Neuron (in vitro differentiated cells): ENCODE results near the gene S100A16.
"Not testable (repeated sequence)": the region's sequence is repeated elsewhere in the genome, so short reads cannot be mapped to it uniquely, and the experiment has no call there.

Experiments used
- H2AFZ ChIP-seq: one replicate; pipeline ENCODE4 v1.6.1; 2013; ENCODE audit warnings: low read depth, mild to moderate bottlenecking, inconsistent platforms, low read length, moderate library complexity
- H3K27me3 ChIP-seq: one replicate; pipeline ENCODE4 v1.6.1; 2013; ENCODE audit warnings: low read length; ENCODE audit not compliant: insufficient read depth
- H3K36me3 ChIP-seq: one replicate; pipeline ENCODE4 v1.6.1; 2013; ENCODE audit warnings: low read length; ENCODE audit not compliant: insufficient read depth
- H3K4me1 ChIP-seq: one replicate; pipeline ENCODE4 v1.6.1; 2013; ENCODE audit warnings: low read length; ENCODE audit not compliant: insufficient read depth
- H3K4me3 ChIP-seq: 2 replicates; pipeline ENCODE4 v1.5.1; 2013; ENCODE audit warnings: mild to moderate bottlenecking, low read length, moderate library complexity
- H3K9me3 ChIP-seq: one replicate; pipeline ENCODE4 v1.6.1; 2013; ENCODE audit warnings: low read length

S100A16 gene

GRCh38 chr1:153647346-153647714 lies 34.4 kb upstream of the S100A16 start:
- Histone ChIP-seq H3K4me3 (no peak overlapping the region), H2AFZ (no peak overlapping the region), H3K9me3 (no peaks in the 10 kb centered on the region), H3K27me3 (no peaks in the 10 kb centered on the region), H3K36me3 (peaks cover 41% of the 10 kb centered on the region), H3K4me1 (no peaks in the 10 kb centered on the region)

- no peaks in the 10 kb centered on the region for H3K27me3 ChIP-seq
- peaks cover 46% of the 10 kb centered on the region for H3K36me3 ChIP-seq
- no peaks in the 10 kb centered on the region for H3K4me1 ChIP-seq
- no peak overlapping the region for H2AFZ ChIP-seq
- no peak overlapping the region for H3K4me3 ChIP-seq
- H3K9me3 ChIP-seq = no peaks in the 10 kb centered on the region
Observed at GRCh38 chr1:153646672-153647345, 33.9 kb upstream of the S100A16 start.

GRCh38 chr1:153643816-153644215 lies 30.9 kb upstream of the S100A16 start:
- Histone ChIP-seq H3K27me3 (no peaks in the 10 kb centered on the region), H2AFZ (no peak overlapping the region), H3K4me1 (no peaks in the 10 kb centered on the region), H3K4me3 (no peak overlapping the region), H3K36me3 (peaks cover 75% of the 10 kb centered on the region), H3K9me3 (no peaks in the 10 kb centered on the region)

- no peak overlapping the region for H2AFZ ChIP-seq
- no peaks in the 10 kb centered on the region for H3K4me1 ChIP-seq
- H3K27me3 ChIP-seq = no peaks in the 10 kb centered on the region
- H3K9me3 ChIP-seq = no peaks in the 10 kb centered on the region
- no peak overlapping the region for H3K4me3 ChIP-seq
- H3K36me3 ChIP-seq = peaks cover 82% of the 10 kb centered on the region
Observed at GRCh38 chr1:153643100-153643499, 30.2 kb upstream of the S100A16 start.

GRCh38 chr1:153642161-153642560 lies 29.2 kb upstream of the S100A16 start:
- H3K9me3 ChIP-seq = no peaks in the 10 kb centered on the region
- H3K27me3 ChIP-seq = no peaks in the 10 kb centered on the region
- no peaks in the 10 kb centered on the region for H3K4me1 ChIP-seq
- H3K36me3 ChIP-seq = peaks cover 92% of the 10 kb centered on the region
- no peak overlapping the region for H3K4me3 ChIP-seq
- no peak overlapping the region for H2AFZ ChIP-seq

- H3K36me3 ChIP-seq = peaks cover 99% of the 10 kb centered on the region
- no peaks in the 10 kb centered on the region for H3K4me1 ChIP-seq
- no peak overlapping the region for H2AFZ ChIP-seq
- H3K27me3 ChIP-seq = no peaks in the 10 kb centered on the region
- no peaks in the 10 kb centered on the region for H3K9me3 ChIP-seq
- no peak overlapping the region for H3K4me3 ChIP-seq
Observed at GRCh38 chr1:153640861-153641260, 27.9 kb upstream of the S100A16 start.

GRCh38 chr1:153640213-153640612 lies 27.3 kb upstream of the S100A16 start:
- H3K27me3 ChIP-seq, H2AFZ ChIP-seq, H3K4me1 ChIP-seq, H3K4me3 ChIP-seq, H3K9me3 ChIP-seq: not testable (repeated sequence)
- H3K36me3 ChIP-seq = peaks cover 98% of the 10 kb centered on the region

GRCh38 chr1:153639280-153639679 lies 26.3 kb upstream of the S100A16 start:
- H3K9me3 ChIP-seq = no peaks in the 10 kb centered on the region
- no peak overlapping the region for H3K4me3 ChIP-seq
- peaks cover 3% of the 10 kb centered on the region for H3K4me1 ChIP-seq
- no peaks in the 10 kb centered on the region for H3K27me3 ChIP-seq
- H3K36me3 ChIP-seq = peaks cover 89% of the 10 kb centered on the region
- H2AFZ ChIP-seq = no peak overlapping the region

GRCh38 chr1:153638261-153638660 lies 25.3 kb upstream of the S100A16 start:
- no peaks in the 10 kb centered on the region for H3K27me3 ChIP-seq
- H3K4me3 ChIP-seq = no peak overlapping the region
- no peaks in the 10 kb centered on the region for H3K9me3 ChIP-seq
- peaks cover 3% of the 10 kb centered on the region for H3K4me1 ChIP-seq
- peaks cover 79% of the 10 kb centered on the region for H3K36me3 ChIP-seq
- H2AFZ ChIP-seq = no peak overlapping the region

- Histone ChIP-seq H3K36me3 (peaks cover 59% of the 10 kb centered on the region), H3K4me1 (peaks cover 3% of the 10 kb centered on the region), H2AFZ (no peak overlapping the region), H3K4me3 (no peak overlapping the region), H3K27me3 (no peaks in the 10 kb centered on the region), H3K9me3 (no peaks in the 10 kb centered on the region)
Observed at GRCh38 chr1:153636312-153636711, 23.4 kb upstream of the S100A16 start.

GRCh38 chr1:153635872-153636271 lies 22.9 kb upstream of the S100A16 start:
- peak overlapping the region; percentile 95 for H3K4me3 ChIP-seq
- no peaks in the 10 kb centered on the region for H3K27me3 ChIP-seq
- H2AFZ ChIP-seq = no peak overlapping the region
- no peaks in the 10 kb centered on the region for H3K9me3 ChIP-seq
- peaks cover 3% of the 10 kb centered on the region for H3K4me1 ChIP-seq
- peaks cover 55% of the 10 kb centered on the region for H3K36me3 ChIP-seq

GRCh38 chr1:153633754-153634665 lies 21.1 kb upstream of the S100A16 start, which contains the start of gene CHTOP:
Gene CHTOP, plus strand, starts transcription at chr1:153634066. Its CDS starts 2,523 bp downstream, at chr1:153636589.
- H3K27me3 ChIP-seq = no peaks in the 10 kb centered on the region
- peaks cover 3% of the 10 kb centered on the region for H3K4me1 ChIP-seq
- peak within 1 kb of the TSS; percentile 95 for H3K4me3 ChIP-seq
- no peaks in the 10 kb centered on the region for H3K9me3 ChIP-seq
- H2AFZ ChIP-seq = no peak within 1 kb of the TSS
- H3K36me3 ChIP-seq = peaks cover 37% of the 10 kb centered on the region

- no peaks in the 10 kb centered on the region for H3K9me3 ChIP-seq
- no peaks in the 10 kb centered on the region for H3K27me3 ChIP-seq
- H2AFZ ChIP-seq = no peak overlapping the region
- H3K4me3 ChIP-seq = peak overlapping the region; percentile 95
- peaks cover 29% of the 10 kb centered on the region for H3K36me3 ChIP-seq
- peaks cover 3% of the 10 kb centered on the region for H3K4me1 ChIP-seq
Observed at GRCh38 chr1:153633161-153633753, 20.3 kb upstream of the S100A16 start.
